ENCODE measurements around the gene TRAPPC3.

DNA sequence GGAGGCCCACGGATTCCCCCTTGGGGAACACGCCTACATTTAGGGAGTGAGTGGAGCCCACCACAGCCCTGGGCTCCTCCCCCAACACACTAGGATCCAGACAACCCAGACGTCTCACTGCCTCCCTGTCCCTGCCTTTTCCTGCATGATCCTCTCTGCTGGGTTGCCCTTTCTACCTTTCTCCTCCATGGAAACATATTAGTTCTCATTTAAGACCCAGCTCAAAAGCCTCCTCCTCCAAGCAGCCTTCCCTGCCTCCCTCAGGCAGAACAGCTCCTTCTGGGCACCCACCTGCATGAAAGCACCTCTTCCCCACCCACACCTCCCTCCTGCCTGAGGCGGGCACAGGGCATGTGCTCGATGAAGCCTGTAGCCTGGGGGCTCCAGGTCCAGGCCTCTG lies 34.9 kb downstream of the TRAPPC3 start:
- no peak for TF ChIP-seq EZH2 (IDR thresholded peaks at IDR 0.05; ENCODE audit: borderline replicate concordance, low read depth, low read length, severe bottlenecking)
- TF ChIP-seq, protein P1, sequence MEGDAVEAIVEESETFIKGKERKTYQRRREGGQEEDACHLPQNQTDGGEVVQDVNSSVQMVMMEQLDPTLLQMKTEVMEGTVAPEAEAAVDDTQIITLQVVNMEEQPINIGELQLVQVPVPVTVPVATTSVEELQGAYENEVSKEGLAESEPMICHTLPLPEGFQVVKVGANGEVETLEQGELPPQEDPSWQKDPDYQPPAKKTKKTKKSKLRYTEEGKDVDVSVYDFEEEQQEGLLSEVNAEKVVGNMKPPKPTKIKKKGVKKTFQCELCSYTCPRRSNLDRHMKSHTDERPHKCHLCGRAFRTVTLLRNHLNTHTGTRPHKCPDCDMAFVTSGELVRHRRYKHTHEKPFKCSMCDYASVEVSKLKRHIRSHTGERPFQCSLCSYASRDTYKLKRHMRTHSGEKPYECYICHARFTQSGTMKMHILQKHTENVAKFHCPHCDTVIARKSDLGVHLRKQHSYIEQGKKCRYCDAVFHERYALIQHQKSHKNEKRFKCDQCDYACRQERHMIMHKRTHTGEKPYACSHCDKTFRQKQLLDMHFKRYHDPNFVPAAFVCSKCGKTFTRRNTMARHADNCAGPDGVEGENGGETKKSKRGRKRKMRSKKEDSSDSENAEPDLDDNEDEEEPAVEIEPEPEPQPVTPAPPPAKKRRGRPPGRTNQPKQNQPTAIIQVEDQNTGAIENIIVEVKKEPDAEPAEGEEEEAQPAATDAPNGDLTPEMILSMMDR (IDR thresholded peaks at IDR 0.05; ENCODE audit: borderline replicate concordance, extremely low read depth, low read length, poor library complexity, severe bottlenecking), result no peak
